Cardiac fibroblast (primary cell): ENCODE measurements around the gene ARMC9.

Experiments
- DNase-seq, 2 donors: peaks; one replicate each; pipeline versions ENCODE4 v3.0.0 to v3.0.0-alpha.2; 2010; ENCODE audit warnings: low read depth in 2 of 2
- H3K4me3 ChIP-seq, 2 donors: replicated peaks in 1 of 2; 1 replicate in 1 of 2; 2 replicates in 1 of 2; pipeline ENCODE4 v1.5.1; 2011; ENCODE audit warnings: low read depth in 2 of 2, low read length in 2 of 2, mild to moderate bottlenecking in 2 of 2, moderate library complexity in 1 of 2
- CTCF ChIP-seq: IDR thresholded peaks from one replicate; pipeline ENCODE4 v1.5.1; 2011; ENCODE audit warnings: low read depth, mild to moderate bottlenecking, low read length, inconsistent platforms

Gene ARMC9

GRCh38 chr2:231362555-231363184, 164.2 kb downstream of the ARMC9 start:
- H3K4me3 ChIP-seq = no peak overlapping the region
- DNase-seq = no peak
- no peak for TF ChIP-seq CTCF

DNA sequence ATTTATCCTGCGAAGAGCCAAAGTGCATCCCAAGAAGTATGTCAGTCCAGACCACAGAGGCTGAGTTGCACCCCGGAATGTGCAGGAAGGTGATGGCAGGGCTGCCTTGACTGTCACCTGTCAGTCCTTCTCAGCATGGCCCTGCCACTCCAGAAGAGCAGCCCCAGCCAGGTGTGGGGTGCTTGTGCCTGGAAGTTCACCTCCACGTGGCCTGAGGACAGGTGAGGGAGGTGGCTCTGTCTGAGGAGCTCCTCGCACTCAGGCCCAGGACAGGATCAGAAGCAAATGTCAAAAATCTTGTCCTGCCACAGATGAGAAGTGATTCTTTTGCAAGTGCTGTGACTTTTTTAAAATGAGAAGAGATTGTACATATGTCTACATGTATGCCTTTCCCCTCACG, 165.6 kb downstream of the ARMC9 start:
- TF ChIP-seq CTCF = no peak
- no peak overlapping the region for H3K4me3 ChIP-seq

GRCh38 chr2:231364961-231365810, 166.8 kb downstream of the ARMC9 start:
- peak; percentile 76 for DNase-seq
- TF ChIP-seq CTCF = no peak
- H3K4me3 ChIP-seq = no peak overlapping the region

More for the DNA sequence above, 165.6 kb downstream of the ARMC9 start:
- no peak for DNase-seq

DNA sequence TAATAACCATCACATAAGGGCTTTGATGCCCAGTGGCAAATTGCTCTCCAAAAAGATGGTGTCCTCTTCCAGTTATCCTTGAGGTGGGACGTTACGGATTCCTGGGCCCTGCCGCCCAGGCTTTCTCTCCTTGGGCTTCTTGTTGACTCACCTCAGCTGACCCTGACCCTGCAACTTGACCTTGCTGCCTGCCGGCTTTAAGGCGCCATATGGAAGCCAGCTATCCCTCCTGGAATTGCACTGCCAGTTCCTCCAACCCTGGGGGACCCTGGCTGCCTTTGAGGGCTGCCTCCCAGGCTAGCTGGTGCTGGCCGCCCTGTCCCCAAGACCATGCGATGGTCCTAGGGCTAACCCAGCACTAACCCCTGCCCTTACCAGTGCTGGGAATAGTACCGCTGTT, 168.7 kb downstream of the ARMC9 start:
- no peak for TF ChIP-seq CTCF
- H3K4me3 ChIP-seq = no peak overlapping the region
- DNase-seq = no peak

DNA sequence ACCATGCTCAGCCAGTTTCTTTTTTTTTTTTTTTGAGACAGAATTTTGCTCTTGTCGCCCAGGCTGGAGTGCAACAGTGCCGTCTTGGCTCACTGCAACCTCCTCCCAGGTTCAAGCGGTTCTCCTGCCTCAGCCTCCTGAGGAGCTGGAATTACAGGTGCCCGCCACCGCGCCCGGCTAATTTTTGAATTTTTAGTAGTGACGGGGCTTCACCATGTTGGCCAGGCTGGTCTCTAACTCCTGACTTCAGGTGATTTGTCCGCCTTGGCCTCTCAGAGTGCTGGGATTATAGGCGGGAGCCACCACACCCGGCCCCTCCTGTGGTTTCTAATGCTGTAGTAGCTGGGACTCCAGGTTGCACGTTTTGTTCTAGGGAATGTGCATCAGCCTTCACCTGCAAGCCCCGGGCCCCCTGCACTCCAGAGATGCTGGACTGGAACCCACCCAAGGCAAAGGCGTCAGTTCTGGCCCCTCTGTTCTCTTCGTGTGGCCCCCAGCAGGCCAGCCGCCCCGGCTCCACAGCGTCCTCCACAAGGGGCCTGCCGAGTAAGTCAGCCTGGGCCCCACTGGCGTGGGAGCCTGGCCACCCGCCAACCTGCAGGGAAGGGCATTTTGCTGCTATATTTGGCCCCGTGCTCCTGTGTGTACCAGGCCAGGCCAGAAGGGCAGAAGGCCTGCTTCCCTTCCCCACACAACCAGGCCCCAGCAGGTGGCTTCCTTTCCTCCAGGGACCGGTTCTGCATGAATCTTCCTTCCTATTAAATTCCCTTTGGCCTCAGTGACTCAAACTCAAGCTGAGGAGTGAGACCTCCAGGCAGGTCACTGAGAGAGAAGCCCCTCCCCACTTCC, 171.4 kb downstream of the ARMC9 start:
- no peak for TF ChIP-seq CTCF
- no peak for DNase-seq
- H3K4me3 ChIP-seq = no peak overlapping the region

- no peak for TF ChIP-seq CTCF
- no peak for DNase-seq
- no peak overlapping the region for H3K4me3 ChIP-seq
Measured at GRCh38 chr2:231370429-231370748, 172.0 kb downstream of the ARMC9 start.
